HG02763 (cell line): Measurements from ENCODE around the gene GBP3.
"Not testable (repeated sequence)": the region's sequence is repeated elsewhere in the genome, so short reads cannot be mapped to it uniquely, and the experiment has no call there.

Experiments used
- ATAC-seq: cut with Tn5 transposase; IDR thresholded peaks from one replicate; pipeline ENCODE4 v1.9.1; 2021; ENCODE audit warnings: mild to moderate bottlenecking, moderate library complexity; ENCODE audit not compliant: unreplicated experiment

The GBP3 gene

GRCh38 chr1:89041721-89042120 lies 19.1 kb upstream of the GBP3 start:
- ATAC-seq, result no peak

GRCh38 chr1:89041119-89041641 lies 18.5 kb upstream of the GBP3 start:
- ATAC-seq, result peak; percentile 91

- no peak for ATAC-seq
Observed at GRCh38 chr1:89040315-89040626, 17.6 kb upstream of the GBP3 start.

GRCh38 chr1:89037186-89037585 lies 14.5 kb upstream of the GBP3 start:
- no peak for ATAC-seq

- no peak for ATAC-seq
Observed at GRCh38 chr1:89035080-89035479, 12.4 kb upstream of the GBP3 start.

- not testable (repeated sequence) for ATAC-seq
Observed at GRCh38 chr1:89034004-89034403, 11.3 kb upstream of the GBP3 start.

- ATAC-seq, result not testable (repeated sequence)
Observed at GRCh38 chr1:89029051-89029450, 6.4 kb upstream of the GBP3 start.

GRCh38 chr1:89025928-89026327 lies 3.3 kb upstream of the GBP3 start:
- no peak for ATAC-seq

GRCh38 chr1:89023026-89023425 lies 360 bp upstream of the GBP3 start:
- no peak for ATAC-seq

GRCh38 chr1:89018318-89018717 lies 4.3 kb downstream of the GBP3 start:
- ATAC-seq, result not testable (repeated sequence)

- ATAC-seq, result no peak
Observed at GRCh38 chr1:89008511-89008910, 14.2 kb downstream of the GBP3 start.

- ATAC-seq, result no peak
Observed at GRCh38 chr1:89005286-89006151, 17.1 kb downstream of the GBP3 start.

- not testable (repeated sequence) for ATAC-seq
Observed at GRCh38 chr1:89002176-89002575, 20.5 kb downstream of the GBP3 start.

GRCh38 chr1:89001510-89001909 lies 21.2 kb downstream of the GBP3 start:
- ATAC-seq, result no peak

- peak; percentile 75 for ATAC-seq
Observed at GRCh38 chr1:88998716-88999115, 23.9 kb downstream of the GBP3 start.

- no peak for ATAC-seq
Observed at GRCh38 chr1:88990426-88990825, 32.2 kb downstream of the GBP3 start.

- ATAC-seq, result no peak
Observed at GRCh38 chr1:88985692-88986091, 37.0 kb downstream of the GBP3 start.

GRCh38 chr1:88985032-88985431 lies 37.6 kb downstream of the GBP3 start:
- no peak for ATAC-seq

GRCh38 chr1:88984569-88984968 lies 38.1 kb downstream of the GBP3 start:
- ATAC-seq, result no peak

- ATAC-seq, result peak; percentile 52
Observed at GRCh38 chr1:88983791-88984559, 38.7 kb downstream of the GBP3 start.

GRCh38 chr1:88982055-88982454 lies 40.6 kb downstream of the GBP3 start:
- ATAC-seq, result no peak

GRCh38 chr1:88981506-88981905 lies 41.2 kb downstream of the GBP3 start:
- ATAC-seq, result not testable (repeated sequence)
